Adipose tissue (tissue), 3 donors: Measurements from ENCODE around the gene SMARCA2. TPM values are rescaled to one million over a fixed set of nuclear protein-coding genes. Genes with fewer than 3 reads are reported as not detected.

Source experiments
- H3K27ac ChIP-seq: one replicate; pipeline ENCODE4 v1.5.1; 2013; ENCODE audit warnings: low read depth, low read length
- WGBS, 3 donors: extraction: QIAGEN DNeasy Blood & Tissue Kit; methylation state at CpG; one replicate each; pipeline ENCODE4 v1.1.7; 2013; 5-methylcytosine and 5-hydroxymethylcytosine counted together
- polyA plus RNA-seq, 3 donors: library from polyadenylated mRNA; stranded (reverse); fragments of 200-250 nt; gene quantifications; one replicate each; pipeline ENCODE4 v1.2.3, GENCODE V29; 2013
- donor health status: healthy with polysubstance abuse.
- donor health status: Bipolar disorder and iron deficiency.
- donor health status: healthy.

Gene SMARCA2
- polyA plus RNA-seq, 3 donors = 27.0 to 150 (median 36.2) TPM

GRCh38 chr9:2028888-2029287, 13.7 kb downstream of the SMARCA2 start:
- 83 to 92% (median 83%) methylated on average over 7 of the region's 7 CpGs for WGBS, 3 donors
- H3K27ac ChIP-seq = no peak overlapping the region

- WGBS, 3 donors = 60 to 77% (median 64%) methylated on average over 2 of the region's 2 CpGs
- H3K27ac ChIP-seq = no peak overlapping the region
Measured at GRCh38 chr9:2029666-2030170, 14.6 kb downstream of the SMARCA2 start.

- no peak overlapping the region for H3K27ac ChIP-seq
- 36 to 59% (median 50%) methylated on average over 5 of the region's 5 CpGs for WGBS, 3 donors
Measured at GRCh38 chr9:2032234-2032633, 17.1 kb downstream of the SMARCA2 start.

GRCh38 chr9:2036844-2037243, 21.7 kb downstream of the SMARCA2 start:
- 72 to 88% (median 80%) methylated on average over 4 of the region's 4 CpGs for WGBS, 3 donors
- no peak overlapping the region for H3K27ac ChIP-seq

GRCh38 chr9:2039294-2040180, 24.4 kb downstream of the SMARCA2 start:
- H3K27ac ChIP-seq = no peak overlapping the region
- 65 to 73% (median 69%) methylated on average over 20 of the region's 20 CpGs for WGBS, 3 donors

GRCh38 chr9:2040828-2041227, 25.7 kb downstream of the SMARCA2 start:
- no peak overlapping the region for H3K27ac ChIP-seq
- WGBS, 3 donors = 85 to 88% (median 86%) methylated on average over 3 of the region's 3 CpGs

- no peak overlapping the region for H3K27ac ChIP-seq
- 86 to 96% (median 94%) methylated on average over 2 of the region's 2 CpGs for WGBS, 3 donors
Measured at GRCh38 chr9:2041736-2042135, 26.6 kb downstream of the SMARCA2 start.

GRCh38 chr9:2043243-2043642, 28.1 kb downstream of the SMARCA2 start:
- H3K27ac ChIP-seq = no peak overlapping the region
- 83 to 91% (median 85%) methylated on average over 4 of the region's 4 CpGs for WGBS, 3 donors

- H3K27ac ChIP-seq = no peak overlapping the region
- WGBS, 3 donors = 72 to 80% (median 72%) methylated on average over 12 of the region's 12 CpGs
Measured at GRCh38 chr9:2043881-2044462, 28.8 kb downstream of the SMARCA2 start.

GRCh38 chr9:2047144-2047671, 32.1 kb downstream of the SMARCA2 start:
- WGBS, 3 donors = 79 to 89% (median 86%) methylated on average over 54 of the region's 54 CpGs
- H3K27ac ChIP-seq = no peak overlapping the region

- H3K27ac ChIP-seq = no peak overlapping the region
- 93 to 97% (median 94%) methylated on average over 5 of the region's 5 CpGs for WGBS, 3 donors
Measured at GRCh38 chr9:2047916-2048315, 32.8 kb downstream of the SMARCA2 start.

- H3K27ac ChIP-seq = no peak overlapping the region
- 98 to 99% (median 99%) methylated on average over 3 of the region's 3 CpGs for WGBS, 3 donors
Measured at GRCh38 chr9:2050236-2050635, 35.1 kb downstream of the SMARCA2 start.

- no peak overlapping the region for H3K27ac ChIP-seq
Measured at GRCh38 chr9:2053883-2054845, 39.0 kb downstream of the SMARCA2 start.

GRCh38 chr9:2055203-2055658, 40.1 kb downstream of the SMARCA2 start:
- H3K27ac ChIP-seq = no peak overlapping the region
- WGBS, 3 donors = 88 to 94% (median 91%) methylated on average over 6 of the region's 6 CpGs

More at GRCh38 chr9:2053883-2054845, 39.0 kb downstream of the SMARCA2 start:
- 51 to 77% (median 62%) methylated on average over 10 of the region's 10 CpGs for WGBS, 3 donors

GRCh38 chr9:2059274-2059929, 44.3 kb downstream of the SMARCA2 start:
- H3K27ac ChIP-seq = no peak overlapping the region
- WGBS, 3 donors = 89 to 93% (median 93%) methylated on average over 5 of the region's 5 CpGs

GRCh38 chr9:2060424-2060823, 45.3 kb downstream of the SMARCA2 start:
- 80 to 90% (median 83%) methylated on average over 4 of the region's 4 CpGs for WGBS, 3 donors
- H3K27ac ChIP-seq = no peak overlapping the region

GRCh38 chr9:2065704-2066103, 50.6 kb downstream of the SMARCA2 start:
- WGBS, 3 donors = 41 to 96% (median 95%) methylated on average over 3 of the region's 3 CpGs
- H3K27ac ChIP-seq = no peak overlapping the region
